CD14-positive monocyte (primary cell): ENCODE data around the gene TIGIT. TPM values are rescaled to one million over a fixed set of nuclear protein-coding genes. Genes with fewer than 3 reads are reported as not detected.

Experiments used
- DNase-seq, 3 donors: peaks; one replicate each; pipeline ENCODE4 v3.0.0-alpha.2; 2011 to 2022
- H2AFZ ChIP-seq: 2 replicates; pipeline ENCODE4 v1.6.0; 2012; ENCODE audit warnings: mild to moderate bottlenecking, low read depth, low read length, inconsistent platforms; ENCODE audit not compliant: insufficient read depth, poor library complexity, severe bottlenecking
- H3K27ac ChIP-seq, 2 donors: 1 replicate in 1 of 2; 2 replicates in 1 of 2; pipeline ENCODE4 v1.5.1; 2012 to 2013; ENCODE audit warnings: low read length in 2 of 2, control low read depth in 1 of 2, inconsistent platforms in 1 of 2, low read depth in 1 of 2, mild to moderate bottlenecking in 1 of 2
- H3K27me3 ChIP-seq, 2 donors: one replicate each; pipeline versions ENCODE4 v1.6.0 to v1.6.1; 2011 to 2013; ENCODE audit warnings: low read length in 2 of 2; ENCODE audit not compliant: control insufficient read depth in 2 of 2, insufficient read depth in 2 of 2
- H3K36me3 ChIP-seq, 2 donors: replicated peaks in 1 of 2; 1 replicate in 1 of 2; 2 replicates in 1 of 2; pipeline versions ENCODE4 v1.5.1 to v1.6.1; 2012 to 2013; ENCODE audit warnings: low read length in 2 of 2, control low read depth in 1 of 2, inconsistent platforms in 1 of 2, mild to moderate bottlenecking in 1 of 2; ENCODE audit not compliant: insufficient read depth in 2 of 2, control insufficient read depth in 1 of 2
- H3K4me1 ChIP-seq, 2 donors: 1 replicate in 1 of 2; 2 replicates in 1 of 2; pipeline versions ENCODE4 v1.5.1 to v1.6.1; 2012 to 2013; ENCODE audit warnings: low read length in 2 of 2, control low read depth in 1 of 2, inconsistent platforms in 1 of 2, mild to moderate bottlenecking in 1 of 2, moderate library complexity in 1 of 2; ENCODE audit not compliant: insufficient read depth in 2 of 2, control insufficient read depth in 1 of 2
- H3K4me2 ChIP-seq: replicated peaks from 2 replicates; pipeline ENCODE3; 2012; ENCODE audit warnings: low read length, moderate library complexity, mild to moderate bottlenecking; ENCODE audit not compliant: poor library complexity, severe bottlenecking; ENCODE audit errors: extremely low read depth
- H3K4me3 ChIP-seq, 3 experiments: fragments of 200-600 bp in 1 of 3; sonication (generic) in 1 of 3; replicated peaks in 1 of 3; 1 replicate in 2 of 3; 2 replicates in 1 of 3; pipeline ENCODE4 v1.5.1; 2011 to 2013; ENCODE audit warnings: low read length in 3 of 3, mild to moderate bottlenecking in 3 of 3, control low read depth in 2 of 3, low read depth in 2 of 3, inconsistent platforms in 1 of 3, moderate library complexity in 1 of 3
- H3K79me2 ChIP-seq: 2 replicates; pipeline ENCODE4 v1.6.0; 2012; ENCODE audit warnings: mild to moderate bottlenecking, control low read depth, inconsistent platforms, low read length, moderate library complexity; ENCODE audit not compliant: insufficient read depth
- H3K9ac ChIP-seq: 2 replicates; pipeline ENCODE4 v1.6.0; 2017; ENCODE audit warnings: low read length, mild to moderate bottlenecking; ENCODE audit not compliant: insufficient read depth, poor library complexity, severe bottlenecking
- H3K9me3 ChIP-seq, 2 donors: replicated peaks in 1 of 2; 1 replicate in 1 of 2; 2 replicates in 1 of 2; pipeline versions ENCODE4 v1.5.1 to v1.6.1; 2012 to 2013; ENCODE audit warnings: low read length in 2 of 2, control low read depth in 1 of 2; ENCODE audit not compliant: control insufficient read depth in 1 of 2, insufficient read depth in 1 of 2
- H4K20me1 ChIP-seq: 2 replicates; pipeline ENCODE4 v1.6.0; 2012; ENCODE audit warnings: mild to moderate bottlenecking, low read length, control low read depth, moderate library complexity; ENCODE audit not compliant: insufficient read depth
- H3K27ac Mint-ChIP-seq, 7 donors: one replicate each; pipeline ENCODE4 v1.8.0; 2020; ENCODE audit warnings: mild to moderate bottlenecking in 7 of 7, mixed read lengths in 7 of 7, moderate library complexity in 6 of 7, inconsistent platforms in 2 of 7
- H3K27me3 Mint-ChIP-seq, 3 donors: one replicate each; pipeline ENCODE4 v1.8.0; 2021 to 2022; ENCODE audit warnings: low read depth in 3 of 3, mild to moderate bottlenecking in 3 of 3, mixed read lengths in 3 of 3, moderate library complexity in 3 of 3, inconsistent platforms in 1 of 3
- H3K36me3 Mint-ChIP-seq, 2 donors: one replicate each; pipeline ENCODE4 v1.8.0; 2020; ENCODE audit warnings: mixed read lengths in 2 of 2, inconsistent platforms in 1 of 2, mild to moderate bottlenecking in 1 of 2
- H3K4me1 Mint-ChIP-seq: one replicate; pipeline ENCODE4 v1.8.0; 2020; ENCODE audit warnings: mild to moderate bottlenecking, mixed read lengths
- H3K4me3 Mint-ChIP-seq, 2 donors: one replicate each; pipeline ENCODE4 v1.8.0; 2020; ENCODE audit warnings: mild to moderate bottlenecking in 2 of 2, mixed read lengths in 2 of 2, moderate library complexity in 1 of 2
- H3K9me3 Mint-ChIP-seq, 7 donors: one replicate each; pipeline ENCODE4 v1.8.0; 2020 to 2022; ENCODE audit warnings: mixed read lengths in 7 of 7, mild to moderate bottlenecking in 6 of 7, moderate library complexity in 6 of 7, inconsistent platforms in 2 of 7
- WGBS: methylation state at CpG from one replicate; pipeline ENCODE4 v1.1.5; 2013; ENCODE audit warnings: missing lambda C conversion rate; ENCODE audit not compliant: insufficient coverage; 5-methylcytosine and 5-hydroxymethylcytosine counted together
- intact Hi-C, 2 donors: fragments of 100-400 bp; cut with micrococcal nuclease; formaldehyde crosslinking; loops; one replicate each; pipeline versions ENCODE4 v1.15.0 to v1.15.1; 2023
- polyA plus RNA-seq, 3 donors: library from polyadenylated mRNA; depleted of rRNA in 1 of 3; unstranded in 2 of 3; stranded (reverse) in 1 of 3; fragments of 300-500 nt in 2 of 3; fragments of >200 nt in 1 of 3; fragmentation: Illumina TruSeq in 2 of 3; gene quantifications; 1 replicate in 2 of 3; 2 replicates in 1 of 3; pipeline ENCODE4 v1.2.3, GENCODE V29; 2012 to 2021
- TF ChIP-seq, protein P1 (sequence below): fragments of 200-600 bp; IDR thresholded peaks from one replicate; pipeline ENCODE4 v1.8.0; 2022; ENCODE audit warnings: antibody characterized with exemption, mild to moderate bottlenecking

TIGIT gene
- polyA plus RNA-seq, 3 donors, result 0.28 to 0.49 TPM; not detected in 1

GRCh38 chr3:114332342-114333179, 38.7 kb downstream of the TIGIT start:
- H3K9ac ChIP-seq, result no peak overlapping the region
- no peaks in the 10 kb centered on the region for H3K9me3 ChIP-seq
- no peaks in the 10 kb centered on the region for H3K79me2 ChIP-seq
- Mint-ChIP-seq H3K9me3 (peaks cover 0 to 2% (median 0%) of the 10 kb centered on the region in 7 donors), H3K4me1 (no peaks in the 10 kb centered on the region), H3K27ac (no peak overlapping the region), H3K36me3 (peaks cover 0 to 3% of the 10 kb centered on the region in 2 donors), H3K27me3 (no peaks in the 10 kb centered on the region), H3K4me3 (no peak overlapping the region)
- WGBS, result no CpG with 5 or more reads among the region's 5 CpGs
- intact Hi-C loops, result no loop called here
- no peak overlapping the region for H3K4me2 ChIP-seq
- H3K27me3 ChIP-seq, result no peaks in the 10 kb centered on the region
- no peaks in the 10 kb centered on the region for H4K20me1 ChIP-seq
- H3K4me1 ChIP-seq, result no peaks in the 10 kb centered on the region
- no peak overlapping the region for H3K27ac ChIP-seq
- TF ChIP-seq, protein P1, sequence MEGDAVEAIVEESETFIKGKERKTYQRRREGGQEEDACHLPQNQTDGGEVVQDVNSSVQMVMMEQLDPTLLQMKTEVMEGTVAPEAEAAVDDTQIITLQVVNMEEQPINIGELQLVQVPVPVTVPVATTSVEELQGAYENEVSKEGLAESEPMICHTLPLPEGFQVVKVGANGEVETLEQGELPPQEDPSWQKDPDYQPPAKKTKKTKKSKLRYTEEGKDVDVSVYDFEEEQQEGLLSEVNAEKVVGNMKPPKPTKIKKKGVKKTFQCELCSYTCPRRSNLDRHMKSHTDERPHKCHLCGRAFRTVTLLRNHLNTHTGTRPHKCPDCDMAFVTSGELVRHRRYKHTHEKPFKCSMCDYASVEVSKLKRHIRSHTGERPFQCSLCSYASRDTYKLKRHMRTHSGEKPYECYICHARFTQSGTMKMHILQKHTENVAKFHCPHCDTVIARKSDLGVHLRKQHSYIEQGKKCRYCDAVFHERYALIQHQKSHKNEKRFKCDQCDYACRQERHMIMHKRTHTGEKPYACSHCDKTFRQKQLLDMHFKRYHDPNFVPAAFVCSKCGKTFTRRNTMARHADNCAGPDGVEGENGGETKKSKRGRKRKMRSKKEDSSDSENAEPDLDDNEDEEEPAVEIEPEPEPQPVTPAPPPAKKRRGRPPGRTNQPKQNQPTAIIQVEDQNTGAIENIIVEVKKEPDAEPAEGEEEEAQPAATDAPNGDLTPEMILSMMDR, result no peak
- no peak overlapping the region for H2AFZ ChIP-seq
- H3K4me3 ChIP-seq, result no peak overlapping the region
- no peaks in the 10 kb centered on the region for H3K36me3 ChIP-seq
- DNase-seq, result no peak

GRCh38 chr3:114333180-114333922, 39.5 kb downstream of the TIGIT start:
- TF ChIP-seq, protein P1, result no peak
- Histone ChIP-seq H3K27me3 (no peaks in the 10 kb centered on the region), H3K4me1 (no peaks in the 10 kb centered on the region), H2AFZ (no peak overlapping the region), H3K27ac (no peak overlapping the region), H4K20me1 (no peaks in the 10 kb centered on the region), H3K9ac (no peak overlapping the region), H3K4me3 (no peak overlapping the region), H3K9me3 (no peaks in the 10 kb centered on the region), H3K4me2 (no peak overlapping the region), H3K36me3 (no peaks in the 10 kb centered on the region), H3K79me2 (no peaks in the 10 kb centered on the region)
- intact Hi-C loops, result no loop called here
- WGBS, result 100% methylated on average over 1 of the region's 4 CpGs
- Mint-ChIP-seq H3K9me3 (peaks cover 0 to 2% (median 0%) of the 10 kb centered on the region in 7 donors), H3K27ac (no peak overlapping the region), H3K4me3 (no peak overlapping the region), H3K36me3 (peaks cover 4 to 7% of the 10 kb centered on the region in 2 donors), H3K4me1 (no peaks in the 10 kb centered on the region), H3K27me3 (no peaks in the 10 kb centered on the region)
- DNase-seq, result no peak
